M059J (cell line): ENCODE results near the gene HNRNPK. TPM values are rescaled to one million over a fixed set of nuclear protein-coding genes. Genes with fewer than 3 reads are reported as not detected.
"Not testable (repeated sequence)": the region's sequence is repeated elsewhere in the genome, so short reads cannot be mapped to it uniquely, and the experiment has no call there.

Experiments
- DNase-seq: peaks from one replicate; pipeline ENCODE4 v3.0.0-alpha.2; 2012; ENCODE audit warnings: low read depth
- total RNA-seq: library from RNA; depleted of rRNA; stranded (reverse); fragments of >200 nt; shearing (Covaris generic); gene quantifications from 2 replicates; pipeline ENCODE4 v1.2.3, GENCODE V29; 2014

The HNRNPK gene
- total RNA-seq, 1 experiment from 2014 or later, result 762 TPM

- no peak for DNase-seq
These were observed 2.8 kb downstream of the HNRNPK start for GRCh38 chr9:83977196-83977595.

GRCh38 chr9:83976372-83976771, 3.6 kb downstream of the HNRNPK start:
- no peak for DNase-seq

- no peak for DNase-seq
These were observed 4.7 kb downstream of the HNRNPK start for GRCh38 chr9:83975300-83975699.

GRCh38 chr9:83972286-83972685, 7.7 kb downstream of the HNRNPK start:
- no peak for DNase-seq

GRCh38 chr9:83971485-83971884, 8.5 kb downstream of the HNRNPK start:
- DNase-seq, result no peak

- DNase-seq, result no peak
These were observed 10.4 kb downstream of the HNRNPK start for GRCh38 chr9:83969602-83970001.

GRCh38 chr9:83967073-83967472, 12.9 kb downstream of the HNRNPK start:
- DNase-seq, result no peak

- DNase-seq, result no peak
These were observed 13.8 kb downstream of the HNRNPK start for GRCh38 chr9:83966209-83966582.

GRCh38 chr9:83965350-83966208, 14.4 kb downstream of the HNRNPK start:
- peak; percentile 42 for DNase-seq

- peak; percentile 39 for DNase-seq
These were observed 15.1 kb downstream of the HNRNPK start for GRCh38 chr9:83964973-83965349.

GRCh38 chr9:83962165-83962564, 17.9 kb downstream of the HNRNPK start:
- peak; percentile 94 for DNase-seq

- DNase-seq, result no peak
These were observed 19.0 kb downstream of the HNRNPK start for GRCh38 chr9:83960991-83961390.

- DNase-seq, result peak; percentile 96
These were observed 21.0 kb downstream of the HNRNPK start for GRCh38 chr9:83959061-83959460.

GRCh38 chr9:83957248-83957513, 22.8 kb downstream of the HNRNPK start:
- DNase-seq, result no peak

GRCh38 chr9:83956436-83957247, 23.4 kb downstream of the HNRNPK start:
- DNase-seq, result peak; percentile 71

GRCh38 chr9:83956086-83956435, 24.0 kb downstream of the HNRNPK start:
- DNase-seq, result no peak

GRCh38 chr9:83948096-83948495, 31.9 kb downstream of the HNRNPK start:
- DNase-seq, result not testable (repeated sequence)

GRCh38 chr9:83940590-83941303, 39.3 kb downstream of the HNRNPK start:
- DNase-seq, result no peak

GRCh38 chr9:83937861-83938455, 42.1 kb downstream of the HNRNPK start:
- DNase-seq, result peak; percentile 75

GRCh38 chr9:83936523-83936922, 43.5 kb downstream of the HNRNPK start:
- peak; percentile 74 for DNase-seq

- peak; percentile 95 for DNase-seq
These were observed 44.6 kb downstream of the HNRNPK start for GRCh38 chr9:83935276-83935935.
